ENCODE measurements around the gene CTNS.

CTNS gene

GRCh38 chr17:3593384-3593783, 43.2 kb upstream of the CTNS start:
- Mint-ChIP-seq H3K9me3 (no peaks in the 10 kb centered on the region), H3K4me1 (peaks cover 27% of the 10 kb centered on the region), H3K4me3 (no peak overlapping the region), H3K27ac (no peak overlapping the region), H3K36me3 (ENCODE audit: low read depth) (peaks cover 18% of the 10 kb centered on the region), H3K27me3 (ENCODE audit: low read depth, poor library complexity) (no peaks in the 10 kb centered on the region)
- no peak for DNase-seq
- TF ChIP-seq CTCF (IDR thresholded peaks at IDR 0.05), result no peak

GRCh38 chr17:3594051-3594800, 42.3 kb upstream of the CTNS start:
- DNase-seq, result no peak

GRCh38 chr17:3594976-3595375, 41.6 kb upstream of the CTNS start:
- H3K4me1 Mint-ChIP-seq, result peaks cover 27% of the 10 kb centered on the region
- no peak overlapping the region for H3K27ac Mint-ChIP-seq
- TF ChIP-seq CTCF (IDR thresholded peaks at IDR 0.05), result no peak
- H3K4me3 Mint-ChIP-seq, result no peak overlapping the region
- H3K36me3 Mint-ChIP-seq (ENCODE audit: low read depth), result peaks cover 19% of the 10 kb centered on the region
- H3K9me3 Mint-ChIP-seq, result no peaks in the 10 kb centered on the region
- H3K27me3 Mint-ChIP-seq (ENCODE audit: low read depth, poor library complexity), result no peaks in the 10 kb centered on the region
- no peak for DNase-seq

More at GRCh38 chr17:3594051-3594800, 42.3 kb upstream of the CTNS start:
- no peaks in the 10 kb centered on the region for H3K27me3 Mint-ChIP-seq (ENCODE audit: low read depth, poor library complexity)
- peaks cover 27% of the 10 kb centered on the region for H3K4me1 Mint-ChIP-seq
- H3K4me3 Mint-ChIP-seq, result no peak overlapping the region
- TF ChIP-seq CTCF (IDR thresholded peaks at IDR 0.05), result no peak
- peak overlapping the region; percentile 80 for H3K27ac Mint-ChIP-seq
- no peaks in the 10 kb centered on the region for H3K9me3 Mint-ChIP-seq
- H3K36me3 Mint-ChIP-seq (ENCODE audit: low read depth), result peaks cover 19% of the 10 kb centered on the region

- Mint-ChIP-seq H3K4me3 (no peak overlapping the region), H3K4me1 (peaks cover 30% of the 10 kb centered on the region)
- DNase-seq, result no peak
These were observed 39.6 kb upstream of the CTNS start for GRCh38 chr17:3596804-3597464.

GRCh38 chr17:3598078-3598477, 38.5 kb upstream of the CTNS start:
- DNase-seq, result peak; percentile 33
- no peak for TF ChIP-seq CTCF (IDR thresholded peaks at IDR 0.05)
- peaks cover 22% of the 10 kb centered on the region for H3K36me3 Mint-ChIP-seq (ENCODE audit: low read depth)

More at GRCh38 chr17:3596804-3597464, 39.6 kb upstream of the CTNS start:
- Mint-ChIP-seq H3K27me3 (ENCODE audit: low read depth, poor library complexity) (no peaks in the 10 kb centered on the region), H3K27ac (no peak overlapping the region), H3K9me3 (no peaks in the 10 kb centered on the region), H3K36me3 (ENCODE audit: low read depth) (peaks cover 14% of the 10 kb centered on the region)
- TF ChIP-seq CTCF (IDR thresholded peaks at IDR 0.05), result no peak

More at GRCh38 chr17:3598078-3598477, 38.5 kb upstream of the CTNS start:
- no peak overlapping the region for H3K4me3 Mint-ChIP-seq
- no peak overlapping the region for H3K27ac Mint-ChIP-seq
- H3K9me3 Mint-ChIP-seq, result no peaks in the 10 kb centered on the region
- no peaks in the 10 kb centered on the region for H3K27me3 Mint-ChIP-seq (ENCODE audit: low read depth, poor library complexity)
- H3K4me1 Mint-ChIP-seq, result peaks cover 30% of the 10 kb centered on the region
